ENCODE data around the gene ADAM22. TPM values are rescaled to one million over a fixed set of nuclear protein-coding genes. Genes with fewer than 3 reads are reported as not detected.

ADAM22 gene
- total and polyA plus RNA-seq, 4 experiments from 2014 or later, result 0.21 to 7.7 (median 3.5) TPM

DNA sequence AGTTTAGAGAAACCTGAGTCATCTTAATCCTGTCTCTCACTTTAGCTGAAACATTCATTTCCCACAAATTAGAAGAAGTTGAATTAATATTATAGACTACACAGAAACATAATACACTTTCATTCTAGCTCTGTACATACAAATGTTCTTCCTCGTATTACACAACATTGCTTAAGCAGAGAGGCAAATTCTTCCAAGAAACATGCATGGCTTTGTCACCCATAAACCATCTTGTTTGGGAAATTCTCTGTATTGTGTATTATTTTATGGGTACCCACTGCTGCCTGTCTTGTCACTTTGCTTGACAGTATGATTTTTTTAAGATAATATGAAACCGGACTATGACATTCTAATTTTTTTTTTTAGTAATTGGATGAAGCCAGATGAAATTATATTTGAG lies 181.8 kb downstream of the ADAM22 start:
- POLR2A ChIA-PET (ENCODE audit: partially characterized antibody), result no interaction called here
- intact Hi-C loops (cut with micrococcal nuclease), result no loop called here
- H3K36me3 ChIP-seq (ENCODE audit: insufficient read depth, low read length), result no peaks in the 10 kb centered on the region
- no peaks in the 10 kb centered on the region for H3K4me1 ChIP-seq (ENCODE audit: insufficient read depth, low read length)
- Mint-ChIP-seq H3K4me1 (peaks cover 0 to 1% (median 0%) of the 10 kb centered on the region in 4 donors), H3K36me3 (no peaks in the 10 kb centered on the region), H3K9me3 (no peaks in the 10 kb centered on the region), H3K27ac (no peak overlapping the region), H3K27me3 (no peaks in the 10 kb centered on the region), H3K4me3 (no peak overlapping the region)
- H3K4me3 ChIP-seq (ENCODE audit: low read length in 2 of 2), result no peak overlapping the region
- CTCF ChIA-PET (ENCODE audit: partially characterized antibody), result interaction anchor here (0.8 kb wide), 1 partner anchor 318 kb away, joined by 3 read pairs; no protein-coding TSS in a partner anchor
- H3K27me3 ChIP-seq (ENCODE audit: insufficient read depth, low read length), result no peaks in the 10 kb centered on the region
- H3K9me3 ChIP-seq (ENCODE audit: control insufficient read depth in 1 of 2, low read length in 2 of 2), result no peaks in the 10 kb centered on the region
- DNase-seq, result no peak
- H3K27ac ChIP-seq (ENCODE audit: low read depth, low read length), result no peak overlapping the region

- Mint-ChIP-seq H3K4me1 (peaks cover 0 to 1% (median 0%) of the 10 kb centered on the region in 4 donors), H3K4me3 (no peak overlapping the region), H3K27me3 (no peaks in the 10 kb centered on the region), H3K9me3 (no peaks in the 10 kb centered on the region), H3K27ac (no peak overlapping the region), H3K36me3 (no peaks in the 10 kb centered on the region)
- DNase-seq, result no peak
- intact Hi-C loops (cut with micrococcal nuclease), result no loop called here
- no peak overlapping the region for H3K27ac ChIP-seq (ENCODE audit: low read depth, low read length)
- H3K4me1 ChIP-seq (ENCODE audit: insufficient read depth, low read length), result no peaks in the 10 kb centered on the region
- H3K4me3 ChIP-seq (ENCODE audit: low read length in 2 of 2), result no peak overlapping the region
- ChIA-PET CTCF (ENCODE audit: partially characterized antibody) (interaction anchor here (0.8 kb wide), 1 partner anchor 319 kb away, joined by 3 read pairs; no protein-coding TSS in a partner anchor), POLR2A (ENCODE audit: partially characterized antibody) (no interaction called here)
- H3K36me3 ChIP-seq (ENCODE audit: insufficient read depth, low read length), result no peaks in the 10 kb centered on the region
- no peaks in the 10 kb centered on the region for H3K9me3 ChIP-seq (ENCODE audit: control insufficient read depth in 1 of 2, low read length in 2 of 2)
- H3K27me3 ChIP-seq (ENCODE audit: insufficient read depth, low read length), result no peaks in the 10 kb centered on the region
Observed at GRCh38 chr7:88116235-88116795, 182.3 kb downstream of the ADAM22 start.

DNA sequence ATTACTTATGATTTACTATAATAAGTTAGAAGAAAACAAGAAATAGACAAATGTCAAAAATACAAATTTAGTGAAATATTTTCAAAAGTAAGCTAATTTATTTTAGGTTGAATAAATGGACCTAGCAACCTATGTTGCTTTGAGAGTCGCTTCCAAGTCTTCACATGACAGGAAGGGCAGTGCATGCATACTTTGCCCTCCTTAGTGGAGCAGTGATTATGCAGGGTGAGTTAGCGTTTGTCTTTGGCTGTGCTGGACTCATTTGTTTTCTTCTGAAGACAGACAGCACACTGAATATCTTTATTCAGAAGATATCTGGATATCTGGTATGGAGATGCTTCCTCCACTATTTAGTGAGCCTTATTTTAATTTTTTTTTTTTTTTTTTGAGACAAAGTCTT lies 183.3 kb downstream of the ADAM22 start:
- H3K4me1 ChIP-seq (ENCODE audit: insufficient read depth, low read length), result no peaks in the 10 kb centered on the region
- H3K4me3 ChIP-seq (ENCODE audit: low read length in 2 of 2), result no peak overlapping the region
- no peak for DNase-seq
- no peaks in the 10 kb centered on the region for H3K27me3 ChIP-seq (ENCODE audit: insufficient read depth, low read length)
- H3K9me3 ChIP-seq (ENCODE audit: control insufficient read depth in 1 of 2, low read length in 2 of 2), result no peaks in the 10 kb centered on the region
- H3K4me3 Mint-ChIP-seq, result no peak overlapping the region
- H3K27ac Mint-ChIP-seq, result no peak overlapping the region
- ChIA-PET CTCF (ENCODE audit: partially characterized antibody) (no interaction called here), POLR2A (ENCODE audit: partially characterized antibody) (no interaction called here)
- intact Hi-C loops (cut with micrococcal nuclease), result no loop called here
- no peaks in the 10 kb centered on the region for H3K36me3 ChIP-seq (ENCODE audit: insufficient read depth, low read length)
- H3K27me3 Mint-ChIP-seq, result no peaks in the 10 kb centered on the region
- H3K4me1 Mint-ChIP-seq, result no peaks in the 10 kb centered on the region
- no peaks in the 10 kb centered on the region for H3K36me3 Mint-ChIP-seq
- H3K27ac ChIP-seq (ENCODE audit: low read depth, low read length), result no peak overlapping the region
- H3K9me3 Mint-ChIP-seq, result no peaks in the 10 kb centered on the region

- H3K27me3 Mint-ChIP-seq, result peaks cover 0 to 2% of the 10 kb centered on the region in 2 donors
- H3K4me1 Mint-ChIP-seq, result no peaks in the 10 kb centered on the region
- no peaks in the 10 kb centered on the region for H3K36me3 ChIP-seq (ENCODE audit: insufficient read depth, low read length)
- CTCF ChIA-PET (ENCODE audit: partially characterized antibody), result no interaction called here
- intact Hi-C loops (cut with micrococcal nuclease), result no loop called here
- no peak for DNase-seq
- no peaks in the 10 kb centered on the region for H3K9me3 ChIP-seq (ENCODE audit: control insufficient read depth in 1 of 2, low read length in 2 of 2)
- H3K27ac ChIP-seq (ENCODE audit: low read depth, low read length), result no peak overlapping the region
- POLR2A ChIA-PET (ENCODE audit: partially characterized antibody), result no interaction called here
- H3K27ac Mint-ChIP-seq, result no peak overlapping the region
- no peak overlapping the region for H3K4me3 Mint-ChIP-seq
- no peaks in the 10 kb centered on the region for H3K4me1 ChIP-seq (ENCODE audit: insufficient read depth, low read length)
- H3K36me3 Mint-ChIP-seq, result no peaks in the 10 kb centered on the region
- H3K9me3 Mint-ChIP-seq, result no peaks in the 10 kb centered on the region
- H3K4me3 ChIP-seq (ENCODE audit: low read length in 2 of 2), result no peak overlapping the region
- no peaks in the 10 kb centered on the region for H3K27me3 ChIP-seq (ENCODE audit: insufficient read depth, low read length)
Observed at GRCh38 chr7:88121335-88121734, 187.3 kb downstream of the ADAM22 start.

- POLR2A ChIA-PET (ENCODE audit: partially characterized antibody), result no interaction called here
- Mint-ChIP-seq H3K27ac (no peak overlapping the region), H3K36me3 (no peaks in the 10 kb centered on the region), H3K4me1 (no peaks in the 10 kb centered on the region), H3K27me3 (peaks cover 0 to 2% of the 10 kb centered on the region in 2 donors), H3K9me3 (no peaks in the 10 kb centered on the region), H3K4me3 (no peak overlapping the region)
- no peaks in the 10 kb centered on the region for H3K27me3 ChIP-seq (ENCODE audit: insufficient read depth, low read length)
- no peak overlapping the region for H3K4me3 ChIP-seq (ENCODE audit: low read length in 2 of 2)
- CTCF ChIA-PET (ENCODE audit: partially characterized antibody), result no interaction called here
- no peaks in the 10 kb centered on the region for H3K9me3 ChIP-seq (ENCODE audit: control insufficient read depth in 1 of 2, low read length in 2 of 2)
- no peaks in the 10 kb centered on the region for H3K4me1 ChIP-seq (ENCODE audit: insufficient read depth, low read length)
- no peak for DNase-seq
- no peak overlapping the region for H3K27ac ChIP-seq (ENCODE audit: low read depth, low read length)
- H3K36me3 ChIP-seq (ENCODE audit: insufficient read depth, low read length), result no peaks in the 10 kb centered on the region
- intact Hi-C loops (cut with micrococcal nuclease), result no loop called here
Observed at GRCh38 chr7:88127637-88128290, 193.7 kb downstream of the ADAM22 start.

- Histone ChIP-seq H3K27ac (ENCODE audit: low read depth, low read length) (no peak overlapping the region), H3K4me1 (ENCODE audit: insufficient read depth, low read length) (no peaks in the 10 kb centered on the region), H3K36me3 (ENCODE audit: insufficient read depth, low read length) (no peaks in the 10 kb centered on the region), H3K4me3 (ENCODE audit: low read length in 2 of 2) (no peak overlapping the region), H3K27me3 (ENCODE audit: insufficient read depth, low read length) (no peaks in the 10 kb centered on the region), H3K9me3 (ENCODE audit: control insufficient read depth in 1 of 2, low read length in 2 of 2) (no peaks in the 10 kb centered on the region)
- no peak for DNase-seq
- ChIA-PET POLR2A (ENCODE audit: partially characterized antibody) (no interaction called here), CTCF (ENCODE audit: partially characterized antibody) (no interaction called here)
- H3K27ac Mint-ChIP-seq, result peak overlapping the region in 1 of 7 donors; percentile 54
- H3K36me3 Mint-ChIP-seq, result no peaks in the 10 kb centered on the region
- no peak overlapping the region for H3K4me3 Mint-ChIP-seq
- intact Hi-C loops (cut with micrococcal nuclease), result no loop called here
- H3K9me3 Mint-ChIP-seq, result no peaks in the 10 kb centered on the region
- H3K4me1 Mint-ChIP-seq, result no peaks in the 10 kb centered on the region
- no peaks in the 10 kb centered on the region for H3K27me3 Mint-ChIP-seq
Observed at GRCh38 chr7:88132725-88133124, 198.7 kb downstream of the ADAM22 start.

DNA sequence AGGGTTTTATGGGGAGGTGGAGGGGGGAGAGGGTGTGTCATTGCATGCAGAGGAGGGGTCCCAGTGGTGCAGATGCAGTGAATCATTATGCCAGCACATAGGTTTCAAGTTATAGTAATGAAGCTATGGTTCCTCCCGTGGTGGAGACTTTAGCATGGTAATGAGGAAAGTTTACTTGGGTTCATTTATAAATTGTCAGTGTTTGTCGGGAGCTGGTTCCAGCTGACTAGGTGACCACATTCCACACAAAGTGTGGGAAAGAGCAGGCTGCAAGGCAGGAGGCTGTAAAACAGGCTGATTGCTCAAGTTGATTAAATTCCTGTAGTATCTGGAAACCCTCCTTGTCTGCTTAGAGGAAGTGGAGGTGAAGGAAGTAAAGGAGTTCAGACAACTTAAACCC lies 206.9 kb downstream of the ADAM22 start:
- Mint-ChIP-seq H3K27me3 (no peaks in the 10 kb centered on the region), H3K36me3 (peaks cover 4 to 9% of the 10 kb centered on the region in 2 donors), H3K27ac (no peak overlapping the region), H3K4me1 (no peaks in the 10 kb centered on the region), H3K9me3 (peaks cover 0 to 3% (median 0%) of the 10 kb centered on the region in 8 donors), H3K4me3 (no peak overlapping the region)
- DNase-seq, result no peak
- Histone ChIP-seq H3K36me3 (ENCODE audit: insufficient read depth, low read length) (no peaks in the 10 kb centered on the region), H3K27me3 (ENCODE audit: insufficient read depth, low read length) (no peaks in the 10 kb centered on the region), H3K4me3 (ENCODE audit: low read length in 2 of 2) (no peak overlapping the region), H3K9me3 (ENCODE audit: control insufficient read depth in 1 of 2, low read length in 2 of 2) (no peaks in the 10 kb centered on the region), H3K4me1 (ENCODE audit: insufficient read depth, low read length) (no peaks in the 10 kb centered on the region), H3K27ac (ENCODE audit: low read depth, low read length) (no peak overlapping the region)
- ChIA-PET CTCF (ENCODE audit: partially characterized antibody) (no interaction called here), POLR2A (ENCODE audit: partially characterized antibody) (no interaction called here)
- intact Hi-C loops (cut with micrococcal nuclease), result no loop called here

All from CD4-positive, alpha-beta memory T cell (primary cell).